ENCODE measurements around the gene DET1.

DET1 gene

DNA sequence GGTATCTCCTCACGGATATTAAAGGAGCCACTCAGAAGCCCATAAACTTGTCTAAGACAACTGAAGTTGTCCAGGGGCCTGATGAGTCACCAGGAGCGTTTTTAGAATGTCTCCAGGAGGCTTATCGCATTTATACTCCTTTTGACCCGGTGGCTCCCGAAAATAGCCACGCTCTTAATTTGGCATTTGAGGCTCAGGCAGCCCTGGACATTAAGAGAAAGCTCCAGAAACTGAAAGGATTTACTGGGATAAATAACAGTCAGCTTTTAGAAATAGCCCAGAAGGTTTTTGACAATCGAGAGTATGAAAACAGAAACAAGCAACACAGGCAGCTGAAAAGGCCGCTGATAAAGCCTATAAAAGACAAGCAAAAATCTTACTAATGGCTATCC, 4.1 kb downstream of the DET1 start:
- TF ChIP-seq GATA3 (IDR thresholded peaks at IDR 0.05; ENCODE audit: low read depth, low read length), result no peak
- no peak for TF ChIP-seq GATA2 (IDR thresholded peaks at IDR 0.05; ENCODE audit: low read depth, low read length)

DNA sequence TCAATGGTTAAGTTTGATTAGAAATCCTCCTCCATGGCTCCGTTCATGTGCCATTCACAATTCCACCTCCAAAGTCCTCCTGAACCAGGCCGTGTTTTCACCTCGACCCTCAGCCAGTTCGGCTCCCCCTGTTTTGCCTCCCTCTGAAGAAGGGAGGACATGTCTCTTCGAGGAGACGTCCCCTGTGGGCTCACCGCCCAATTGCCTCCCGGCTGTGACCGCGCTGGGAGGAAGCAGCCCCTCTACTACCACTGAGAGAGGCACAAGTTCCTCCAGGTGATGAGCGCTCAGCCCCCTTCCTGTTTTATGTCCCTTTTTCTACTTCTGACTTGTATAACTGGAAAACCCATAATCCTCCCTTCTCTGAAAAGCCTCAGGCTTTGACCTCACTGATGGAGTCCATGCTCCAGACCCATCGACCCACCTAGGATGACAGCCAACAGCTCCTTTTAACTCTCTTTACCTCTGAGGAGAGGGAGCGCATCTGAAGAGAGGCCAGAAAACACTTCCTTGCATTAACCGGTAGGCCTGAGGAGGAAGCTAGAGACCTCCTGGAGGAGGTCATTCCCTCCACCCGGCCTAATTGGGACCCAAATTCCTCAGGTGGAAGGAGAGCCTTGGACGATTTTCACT, 4.7 kb downstream of the DET1 start:
- TF ChIP-seq GATA2 (IDR thresholded peaks at IDR 0.05; ENCODE audit: low read depth, low read length) (no peak), GATA3 (IDR thresholded peaks at IDR 0.05; ENCODE audit: low read depth, low read length) (no peak)

DNA sequence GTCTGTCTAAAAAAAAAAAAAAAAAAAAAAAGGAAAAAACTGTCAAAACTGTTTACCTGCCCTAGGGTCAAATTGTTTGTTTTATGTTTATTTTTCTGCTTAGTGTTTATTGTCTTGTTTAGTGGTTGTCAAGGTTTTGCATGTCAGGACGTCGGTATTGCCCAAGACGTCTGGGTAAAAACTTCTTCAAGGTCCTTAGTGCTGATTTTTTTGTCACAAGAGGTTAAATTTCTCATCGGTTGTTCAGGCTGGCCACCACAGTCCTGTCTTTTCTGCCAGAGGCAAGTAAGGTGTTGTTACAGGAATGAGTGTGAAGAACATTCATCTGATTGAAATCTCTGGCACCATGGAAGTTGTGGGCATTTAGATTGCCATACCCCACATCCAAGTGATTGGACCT, 7.0 kb downstream of the DET1 start:
- no peak for TF ChIP-seq GATA3 (IDR thresholded peaks at IDR 0.05; ENCODE audit: low read depth, low read length)
- TF ChIP-seq GATA2 (IDR thresholded peaks at IDR 0.05; ENCODE audit: low read depth, low read length), result no peak

DNA sequence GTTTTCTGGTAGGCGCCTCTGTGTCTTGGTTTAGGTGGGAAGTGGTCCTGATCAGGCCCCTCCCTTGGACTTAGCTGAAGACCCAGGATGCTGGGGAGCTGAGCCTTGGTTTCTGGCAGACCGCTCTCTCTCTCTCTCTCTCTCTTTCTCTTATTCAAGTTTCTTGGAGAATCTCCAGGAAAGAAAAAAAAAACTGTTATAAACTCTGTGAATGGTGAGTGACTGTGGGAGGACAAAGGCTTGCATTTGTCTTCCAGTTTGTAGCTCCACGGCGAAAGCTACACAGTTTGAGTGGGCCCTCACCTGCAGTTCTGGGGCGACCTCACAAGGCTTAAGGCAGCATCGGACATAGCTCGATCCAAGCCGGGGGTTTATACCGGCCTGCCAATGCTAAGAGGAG, 7.5 kb downstream of the DET1 start:
- TF ChIP-seq GATA2 (IDR thresholded peaks at IDR 0.05; ENCODE audit: low read depth, low read length) (no peak), GATA3 (IDR thresholded peaks at IDR 0.05; ENCODE audit: low read depth, low read length) (no peak)

DNA sequence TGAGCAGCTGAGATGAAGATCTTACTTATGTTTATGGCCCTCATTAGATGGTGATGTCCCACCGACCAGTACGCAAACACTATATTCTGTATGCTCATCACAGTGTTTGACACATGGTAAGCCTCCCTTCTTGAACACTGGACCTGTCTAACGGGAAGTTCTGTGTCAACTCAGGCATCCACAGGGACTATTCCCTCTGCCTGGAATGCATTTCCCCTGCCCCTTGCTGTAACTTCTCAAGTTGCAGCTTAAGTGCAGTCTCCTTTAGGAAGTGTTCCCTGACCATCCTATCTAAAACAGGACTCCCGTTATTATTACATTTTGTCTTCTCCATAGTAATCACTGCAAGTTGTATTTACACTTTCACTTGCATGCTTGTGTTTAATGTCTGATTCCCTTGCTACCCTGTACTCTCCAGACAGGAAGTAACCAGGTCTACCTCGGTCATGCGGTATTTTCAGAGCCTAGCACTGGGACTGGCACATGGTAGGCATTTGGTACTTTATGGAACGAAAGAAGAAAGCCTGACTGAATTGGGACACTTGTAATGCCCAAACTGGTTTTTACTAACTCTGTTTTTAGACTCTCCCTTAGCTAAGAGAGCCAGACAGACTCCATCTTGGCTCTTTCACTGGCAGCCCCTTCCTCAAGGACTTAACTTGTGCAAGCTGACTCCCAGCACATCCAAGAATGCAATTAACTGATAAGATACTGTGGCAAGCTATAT, 8.7 kb downstream of the DET1 start:
- TF ChIP-seq GATA3 (IDR thresholded peaks at IDR 0.05; ENCODE audit: low read depth, low read length), result no peak
- no peak for TF ChIP-seq GATA2 (IDR thresholded peaks at IDR 0.05; ENCODE audit: low read depth, low read length)

DNA sequence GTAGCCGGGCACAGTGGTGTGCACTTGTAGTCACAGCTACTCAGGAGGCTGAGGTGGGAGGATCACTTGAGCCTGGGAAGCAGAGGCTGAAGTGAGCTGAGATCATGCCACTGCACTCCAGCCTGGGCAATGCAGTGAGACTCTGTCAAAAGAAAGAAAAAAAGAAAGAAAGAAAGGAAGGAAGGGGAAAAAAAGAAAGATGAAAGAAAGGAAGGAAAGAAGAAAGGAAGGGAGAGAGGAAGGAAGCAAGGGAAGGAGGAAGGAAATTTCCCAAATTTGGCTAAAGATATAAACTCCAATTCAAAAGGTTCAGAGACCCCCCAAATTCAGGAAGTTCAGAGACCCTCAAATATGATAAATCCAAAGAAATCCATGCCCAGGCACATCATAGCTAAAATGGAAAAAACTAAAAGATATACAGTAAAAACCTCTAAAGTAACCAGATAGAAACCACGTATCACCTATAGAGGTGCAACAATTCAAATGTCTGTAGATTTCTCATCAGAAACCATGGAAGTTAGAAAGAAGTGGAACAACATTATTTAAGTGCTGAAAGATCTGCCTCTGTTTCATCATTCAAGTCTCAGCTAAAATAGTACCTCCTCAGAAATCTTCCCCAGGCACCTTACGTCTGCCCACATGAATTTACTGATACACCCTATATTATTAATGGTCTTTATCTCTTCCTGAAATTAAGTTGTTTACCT, 10.7 kb downstream of the DET1 start:
- TF ChIP-seq GATA2 (IDR thresholded peaks at IDR 0.05; ENCODE audit: low read depth, low read length) (no peak), GATA3 (IDR thresholded peaks at IDR 0.05; ENCODE audit: low read depth, low read length) (no peak)

DNA sequence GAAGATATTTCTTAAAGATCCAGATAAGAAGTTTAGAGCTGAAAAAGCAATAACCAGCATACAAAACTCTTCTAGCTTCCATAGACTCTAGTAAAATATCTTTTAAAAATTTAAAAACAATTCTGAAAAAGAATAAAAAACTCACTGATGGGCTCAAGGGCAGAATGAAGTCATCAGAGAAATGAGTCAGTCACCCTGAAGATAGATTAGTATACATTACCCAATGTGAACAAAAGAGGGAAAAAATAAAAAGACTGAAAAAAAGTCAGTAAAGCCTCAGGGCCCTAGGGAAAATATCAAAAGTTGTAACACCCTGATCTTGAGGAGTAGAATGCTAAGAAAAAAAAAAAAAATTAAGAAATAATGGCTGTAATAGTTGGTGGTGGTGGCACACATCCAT, 11.4 kb downstream of the DET1 start:
- TF ChIP-seq GATA3 (IDR thresholded peaks at IDR 0.05; ENCODE audit: low read depth, low read length) (no peak), GATA2 (IDR thresholded peaks at IDR 0.05; ENCODE audit: low read depth, low read length) (no peak)

DNA sequence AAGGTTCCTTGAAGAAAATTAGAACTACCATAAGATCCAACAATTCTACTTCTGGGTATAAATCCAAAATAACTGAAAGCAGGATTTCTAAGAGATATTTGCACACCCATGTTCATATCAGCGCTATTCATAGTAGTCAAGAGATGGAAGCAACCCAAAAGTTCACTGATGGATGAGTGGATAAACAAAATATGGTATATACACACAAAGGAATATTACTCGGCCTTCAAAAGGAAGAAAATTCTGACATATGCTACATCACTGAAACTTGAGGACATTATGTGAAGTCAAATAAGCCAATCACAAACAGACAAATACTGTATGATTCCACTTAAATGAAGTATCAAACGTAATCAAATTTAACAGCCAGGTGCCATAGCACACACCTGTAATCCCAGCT, 13.1 kb downstream of the DET1 start:
- TF ChIP-seq GATA2 (IDR thresholded peaks at IDR 0.05; ENCODE audit: low read depth, low read length), result no peak
- TF ChIP-seq GATA3 (IDR thresholded peaks at IDR 0.05; ENCODE audit: low read depth, low read length), result no peak

DNA sequence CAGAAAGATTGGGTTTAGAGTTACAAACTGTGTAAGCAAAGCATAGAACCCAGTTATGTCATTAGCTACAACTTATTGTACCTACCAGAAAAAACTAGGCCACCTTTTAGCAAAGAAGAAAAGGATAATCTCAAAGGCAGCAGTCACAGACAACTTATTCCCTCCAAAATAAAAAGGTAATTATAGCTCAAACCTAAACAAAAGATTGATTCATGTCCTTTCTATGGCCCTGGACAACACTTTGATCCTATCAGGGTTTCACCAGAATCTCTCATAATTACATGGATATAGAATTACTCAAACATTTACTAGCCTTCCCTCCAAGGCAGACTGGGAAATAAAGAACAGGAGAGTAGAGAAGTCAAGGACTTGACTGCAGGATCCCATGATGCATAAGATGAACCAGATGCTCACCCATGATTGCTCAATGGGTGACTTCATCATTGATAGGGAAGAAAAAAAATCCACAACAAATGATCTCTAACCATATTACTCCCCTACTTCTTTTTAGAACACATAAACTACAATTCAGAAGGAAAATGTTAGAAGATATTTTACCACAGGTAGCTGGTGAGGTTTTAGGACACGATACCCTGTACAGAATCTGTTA, 17.4 kb downstream of the DET1 start:
- TF ChIP-seq GATA3 (IDR thresholded peaks at IDR 0.05; ENCODE audit: low read depth, low read length) (no peak), GATA2 (IDR thresholded peaks at IDR 0.05; ENCODE audit: low read depth, low read length) (no peak)

DNA sequence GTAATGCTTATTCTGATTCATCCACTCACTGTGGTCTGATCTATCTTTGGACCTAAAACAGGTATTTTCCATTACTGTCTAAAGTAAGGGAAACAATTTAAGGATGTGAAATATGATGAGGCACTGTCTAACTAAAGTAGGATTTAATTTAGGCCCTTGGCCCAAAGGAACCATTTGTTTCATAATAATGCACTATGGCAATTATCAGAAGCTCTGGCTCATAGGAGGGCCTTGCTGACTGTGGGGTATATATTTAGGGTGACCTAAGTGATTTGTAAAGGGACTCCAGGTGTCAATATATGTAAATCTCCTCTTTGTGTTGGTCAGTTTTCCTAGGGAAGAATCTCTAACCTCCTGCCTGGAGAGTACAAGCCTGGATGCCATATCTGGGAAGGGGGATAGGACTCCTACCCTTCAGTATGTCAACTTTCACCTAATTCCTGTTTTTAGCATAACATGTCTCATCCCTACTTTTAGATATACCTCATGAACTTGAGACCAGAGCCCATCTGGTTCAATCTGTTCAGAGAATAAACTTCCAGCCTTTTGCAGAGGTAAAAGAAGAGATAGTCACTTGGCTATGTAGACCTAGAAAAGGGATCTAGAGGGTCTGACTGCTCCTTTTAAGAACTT, 20.1 kb downstream of the DET1 start:
- TF ChIP-seq GATA2 (IDR thresholded peaks at IDR 0.05; ENCODE audit: low read depth, low read length) (no peak), GATA3 (IDR thresholded peaks at IDR 0.05; ENCODE audit: low read depth, low read length) (no peak)

DNA sequence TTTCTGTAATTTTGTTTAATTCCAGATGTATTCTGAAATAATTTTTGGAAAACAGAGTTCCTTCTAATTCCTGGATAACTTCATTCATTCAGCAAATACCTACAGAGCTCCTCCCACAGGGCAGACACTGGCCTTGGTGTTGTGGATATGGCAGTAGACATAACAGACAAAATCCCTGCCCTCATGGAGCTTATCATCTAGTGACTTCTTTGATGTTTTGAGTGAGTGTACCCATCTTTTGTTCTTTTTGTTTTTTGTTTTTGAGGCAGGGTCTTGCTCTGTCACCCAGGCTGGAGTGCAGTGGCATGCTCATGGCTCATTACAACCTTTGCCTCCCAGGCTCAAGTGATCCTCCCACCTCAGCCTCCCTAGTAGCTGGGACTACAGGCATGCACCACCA, 21.1 kb downstream of the DET1 start:
- TF ChIP-seq GATA2 (IDR thresholded peaks at IDR 0.05; ENCODE audit: low read depth, low read length) (no peak), GATA3 (IDR thresholded peaks at IDR 0.05; ENCODE audit: low read depth, low read length) (no peak)

DNA sequence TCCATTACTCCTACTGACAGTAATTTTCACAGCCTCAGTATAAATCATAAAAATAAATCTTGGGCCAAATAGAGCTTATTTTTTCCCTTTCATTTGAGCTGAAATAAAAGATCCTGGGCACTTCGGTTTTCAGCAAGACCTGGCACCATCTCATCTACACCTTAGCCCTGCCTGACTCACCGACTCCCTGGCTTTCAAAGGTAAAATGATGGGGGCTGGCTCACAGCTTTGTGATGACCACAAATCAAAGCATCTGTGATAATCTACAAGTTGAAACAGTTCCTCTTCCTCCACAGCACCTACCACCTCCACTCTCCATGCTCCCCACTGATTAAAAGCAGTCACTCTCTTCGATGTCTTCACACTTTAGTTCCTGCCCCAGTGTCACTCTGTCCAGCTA, 27.6 kb downstream of the DET1 start:
- TF ChIP-seq GATA3 (IDR thresholded peaks at IDR 0.05; ENCODE audit: low read depth, low read length) (no peak), GATA2 (IDR thresholded peaks at IDR 0.05; ENCODE audit: low read depth, low read length) (no peak)

DNA sequence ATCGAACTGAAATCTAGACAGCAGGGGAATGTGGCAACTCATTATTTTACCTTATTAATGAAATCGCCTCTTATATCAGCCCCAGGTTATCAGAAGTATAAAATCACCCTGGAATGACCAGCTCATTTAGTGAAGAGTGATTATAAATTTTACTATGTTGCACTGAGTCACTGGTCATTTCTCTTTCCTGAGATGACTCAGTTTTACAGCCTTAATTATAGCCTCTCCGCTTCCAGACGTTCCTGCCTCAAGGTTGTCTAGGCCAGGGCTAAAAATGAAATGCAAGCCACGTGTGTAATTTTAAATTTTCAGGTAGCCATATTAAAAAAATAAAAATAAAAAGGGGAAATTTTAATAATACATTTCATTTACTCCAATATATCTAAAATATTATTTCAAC, 33.3 kb downstream of the DET1 start:
- no peak for TF ChIP-seq GATA3 (IDR thresholded peaks at IDR 0.05; ENCODE audit: low read depth, low read length)
- no peak for TF ChIP-seq GATA2 (IDR thresholded peaks at IDR 0.05; ENCODE audit: low read depth, low read length)

DNA sequence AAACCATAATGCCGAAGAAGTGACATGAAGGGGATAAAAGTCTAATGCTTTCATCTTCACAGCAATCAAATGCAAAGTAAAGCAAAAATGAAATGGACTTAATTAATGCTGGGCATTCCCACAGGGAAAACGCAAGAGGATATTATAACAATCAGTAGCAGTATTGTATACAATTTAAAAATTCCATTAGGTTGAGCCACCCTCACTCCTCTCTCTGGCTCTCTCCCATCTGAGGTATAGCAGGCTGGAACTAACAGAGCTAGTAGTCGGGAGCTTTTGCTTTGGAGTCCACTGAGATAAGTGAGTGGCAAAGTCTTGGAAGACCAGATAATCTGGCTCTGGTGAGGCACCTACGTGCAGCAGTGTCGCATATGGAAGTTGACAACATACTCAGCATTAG, 33.9 kb downstream of the DET1 start:
- TF ChIP-seq GATA3 (IDR thresholded peaks at IDR 0.05; ENCODE audit: low read depth, low read length) (no peak), GATA2 (IDR thresholded peaks at IDR 0.05; ENCODE audit: low read depth, low read length) (no peak)
